NCI-H748 (cell line): ENCODE measurements around the gene CDH13.

Experiments used
- DNase-seq: peaks from one replicate; lab custom pipeline; 2025; ENCODE audit not compliant: unreplicated experiment; lab: John Stamatoyannopoulos, UW

Gene CDH13

GRCh38 chr16:83530293-83530692, 903.5 kb downstream of the CDH13 start:
- no peak for DNase-seq

- no peak for DNase-seq
Measured at GRCh38 chr16:83532634-83533033, 905.9 kb downstream of the CDH13 start.

GRCh38 chr16:83533193-83533592, 906.4 kb downstream of the CDH13 start:
- peak; percentile 64 for DNase-seq

GRCh38 chr16:83538707-83539106, 911.9 kb downstream of the CDH13 start:
- no peak for DNase-seq

- no peak for DNase-seq
Measured at GRCh38 chr16:83539736-83540490, 913.1 kb downstream of the CDH13 start.

GRCh38 chr16:83541231-83541630, 914.5 kb downstream of the CDH13 start:
- no peak for DNase-seq

GRCh38 chr16:83542491-83542890, 915.7 kb downstream of the CDH13 start:
- no peak for DNase-seq

- no peak for DNase-seq
Measured at GRCh38 chr16:83549316-83550182, 922.8 kb downstream of the CDH13 start.

GRCh38 chr16:83550183-83550569, 923.4 kb downstream of the CDH13 start:
- DNase-seq = no peak

GRCh38 chr16:83552228-83552627, 925.5 kb downstream of the CDH13 start:
- DNase-seq = no peak

GRCh38 chr16:83552930-83553329, 926.2 kb downstream of the CDH13 start:
- DNase-seq = no peak

- DNase-seq = no peak
Measured at GRCh38 chr16:83554096-83554495, 927.3 kb downstream of the CDH13 start.

- DNase-seq = no peak
Measured at GRCh38 chr16:83554540-83554939, 927.8 kb downstream of the CDH13 start.

GRCh38 chr16:83561876-83562275, 935.1 kb downstream of the CDH13 start:
- no peak for DNase-seq

- no peak for DNase-seq
Measured at GRCh38 chr16:83568345-83568744, 941.6 kb downstream of the CDH13 start.

- no peak for DNase-seq
Measured at GRCh38 chr16:83574388-83574787, 947.6 kb downstream of the CDH13 start.

GRCh38 chr16:83577078-83577745, 950.4 kb downstream of the CDH13 start:
- DNase-seq = no peak

GRCh38 chr16:83578171-83578570, 951.4 kb downstream of the CDH13 start:
- no peak for DNase-seq

GRCh38 chr16:83579027-83579426, 952.3 kb downstream of the CDH13 start:
- no peak for DNase-seq

- no peak for DNase-seq
Measured at GRCh38 chr16:83579436-83579835, 952.7 kb downstream of the CDH13 start.

GRCh38 chr16:83581082-83581481, 954.3 kb downstream of the CDH13 start:
- DNase-seq = no peak
